CD8-positive, alpha-beta T cell (primary cell): ENCODE results near the gene MYL3. TPM values are rescaled to one million over a fixed set of nuclear protein-coding genes. Genes with fewer than 3 reads are reported as not detected.

ENCODE experiments used
- total RNA-seq, 46 experiments: library from RNA in 2 of 46; stranded (reverse) in 2 of 46; gene quantifications; one replicate each; pipeline ENCODE4 v1.2.3 and lab custom pipeline; 2021 to 2026

The MYL3 gene
- total RNA-seq, 2 experiments from 2014 or later, result not detected

Other genes starting within 250 kb of the MYL3 start
- gene ALS2CL, start 169.8 kb downstream of the MYL3 start, total RNA-seq, result 1 to 10 TPM; 6.8 to 7.5 TPM
- gene TMIE, start 162.1 kb downstream of the MYL3 start, total RNA-seq, result under 1 TPM; 0.19 to 0.28 TPM
- not detected for gene PRSS50, start 145.6 kb downstream of the MYL3 start, total RNA-seq
- not detected for gene PTH1R, start 14.3 kb upstream of the MYL3 start, total RNA-seq
- 100 to 1,000 TPM in 1 of 2 experiments, 10 to 100 TPM in 1; 99.9 to 107 TPM for gene CCDC12, start 113.3 kb upstream of the MYL3 start, total RNA-seq
- 100 to 1,000 TPM; 187 to 201 TPM for gene NBEAL2, start 116.2 kb upstream of the MYL3 start, total RNA-seq